ENCODE results near the gene LAT.

DNA sequence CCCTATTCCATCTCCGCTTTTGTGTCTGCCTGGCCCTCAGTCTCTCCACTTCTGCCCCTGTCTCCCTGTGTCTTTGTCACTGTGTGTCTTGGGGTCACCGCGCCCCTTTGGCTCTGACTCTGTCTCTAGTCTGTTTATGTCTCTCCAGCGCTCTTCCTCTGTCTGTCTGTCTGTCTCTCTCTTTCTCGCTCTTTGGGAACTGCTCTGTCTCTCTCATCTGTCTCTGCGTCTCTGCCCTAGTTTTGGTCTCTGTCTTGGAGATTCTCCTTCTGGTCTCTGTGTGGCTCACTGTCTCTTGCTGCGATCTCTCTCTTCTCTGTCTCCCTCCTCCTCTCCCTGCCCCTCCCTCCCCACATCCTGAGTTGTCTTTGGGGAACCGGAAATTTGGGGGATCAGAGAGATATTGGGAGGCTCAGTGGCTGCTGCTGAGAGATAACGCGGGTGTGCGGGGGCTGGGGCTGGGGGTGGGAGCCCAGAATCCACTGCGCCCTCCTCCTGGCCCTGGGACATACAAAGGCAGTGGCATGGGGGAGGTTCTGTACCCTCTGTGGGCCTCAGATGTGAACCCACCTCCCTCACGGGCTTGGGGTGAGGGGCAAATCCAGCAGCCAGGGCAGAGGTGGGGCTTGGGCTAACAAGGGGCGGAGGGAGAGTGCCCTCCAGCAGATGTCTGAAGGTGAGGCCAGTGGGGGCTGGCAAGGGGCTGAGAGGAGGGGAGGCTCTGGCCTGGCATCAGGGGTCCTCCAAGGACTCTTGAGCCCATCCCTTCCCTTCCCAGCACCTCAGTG is 24.4 kb downstream of the LAT start:
- TF ChIP-seq PATZ1 (CRISPR knock-in tag; IDR thresholded peaks at IDR 0.05; ENCODE audit: borderline replicate concordance) (no peak), ARNTL (CRISPR knock-in tag; IDR thresholded peaks at IDR 0.05; ENCODE audit: borderline replicate concordance, low read depth) (no peak), ESRRG (CRISPR knock-in tag; IDR thresholded peaks at IDR 0.05) (no peak), PPARA (CRISPR knock-in tag; IDR thresholded peaks at IDR 0.05; ENCODE audit: borderline replicate concordance) (no peak), ZNF565 (CRISPR knock-in tag; conservative IDR thresholded peaks at IDR 0.05; ENCODE audit: low read depth) (no peak), RARB (CRISPR knock-in tag; IDR thresholded peaks at IDR 0.05) (no peak), BACH2 (CRISPR knock-in tag; IDR thresholded peaks at IDR 0.05; ENCODE audit: borderline replicate concordance) (no peak), SNAI2 (CRISPR knock-in tag; IDR thresholded peaks at IDR 0.05) (no peak), ISL1 (CRISPR knock-in tag; IDR thresholded peaks at IDR 0.05) (no peak), ZNF70 (CRISPR knock-in tag; IDR thresholded peaks at IDR 0.05) (no peak)
- TF ChIP-seq, protein P1, sequence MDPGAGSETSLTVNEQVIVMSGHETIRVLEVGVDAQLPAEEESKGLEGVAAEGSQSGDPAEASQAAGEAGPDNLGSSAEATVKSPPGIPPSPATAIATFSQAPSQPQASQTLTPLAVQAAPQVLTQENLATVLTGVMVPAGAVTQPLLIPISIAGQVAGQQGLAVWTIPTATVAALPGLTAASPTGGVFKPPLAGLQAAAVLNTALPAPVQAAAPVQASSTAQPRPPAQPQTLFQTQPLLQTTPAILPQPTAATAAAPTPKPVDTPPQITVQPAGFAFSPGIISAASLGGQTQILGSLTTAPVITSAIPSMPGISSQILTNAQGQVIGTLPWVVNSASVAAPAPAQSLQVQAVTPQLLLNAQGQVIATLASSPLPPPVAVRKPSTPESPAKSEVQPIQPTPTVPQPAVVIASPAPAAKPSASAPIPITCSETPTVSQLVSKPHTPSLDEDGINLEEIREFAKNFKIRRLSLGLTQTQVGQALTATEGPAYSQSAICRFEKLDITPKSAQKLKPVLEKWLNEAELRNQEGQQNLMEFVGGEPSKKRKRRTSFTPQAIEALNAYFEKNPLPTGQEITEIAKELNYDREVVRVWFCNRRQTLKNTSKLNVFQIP (CRISPR knock-in tag; IDR thresholded peaks at IDR 0.05; ENCODE audit: borderline replicate concordance, low read depth), result no peak
